ENCODE data around the gene KRT8. TPM values are rescaled to one million over a fixed set of nuclear protein-coding genes. Genes with fewer than 3 reads are reported as not detected.

Gene KRT8
- total RNA-seq, 1 donor from 2014 or later = 22.8 TPM

- no peak for TF ChIP-seq POLR2AphosphoS5 (IDR thresholded peaks at IDR 0.05; ENCODE audit: insufficient read depth in 1 of 2, low read depth in 1 of 2)
- H3K4me1 ChIP-seq = no peaks in the 10 kb centered on the region
These were observed 41.5 kb upstream of the KRT8 start for GRCh38 chr12:52946334-52946733.

DNA sequence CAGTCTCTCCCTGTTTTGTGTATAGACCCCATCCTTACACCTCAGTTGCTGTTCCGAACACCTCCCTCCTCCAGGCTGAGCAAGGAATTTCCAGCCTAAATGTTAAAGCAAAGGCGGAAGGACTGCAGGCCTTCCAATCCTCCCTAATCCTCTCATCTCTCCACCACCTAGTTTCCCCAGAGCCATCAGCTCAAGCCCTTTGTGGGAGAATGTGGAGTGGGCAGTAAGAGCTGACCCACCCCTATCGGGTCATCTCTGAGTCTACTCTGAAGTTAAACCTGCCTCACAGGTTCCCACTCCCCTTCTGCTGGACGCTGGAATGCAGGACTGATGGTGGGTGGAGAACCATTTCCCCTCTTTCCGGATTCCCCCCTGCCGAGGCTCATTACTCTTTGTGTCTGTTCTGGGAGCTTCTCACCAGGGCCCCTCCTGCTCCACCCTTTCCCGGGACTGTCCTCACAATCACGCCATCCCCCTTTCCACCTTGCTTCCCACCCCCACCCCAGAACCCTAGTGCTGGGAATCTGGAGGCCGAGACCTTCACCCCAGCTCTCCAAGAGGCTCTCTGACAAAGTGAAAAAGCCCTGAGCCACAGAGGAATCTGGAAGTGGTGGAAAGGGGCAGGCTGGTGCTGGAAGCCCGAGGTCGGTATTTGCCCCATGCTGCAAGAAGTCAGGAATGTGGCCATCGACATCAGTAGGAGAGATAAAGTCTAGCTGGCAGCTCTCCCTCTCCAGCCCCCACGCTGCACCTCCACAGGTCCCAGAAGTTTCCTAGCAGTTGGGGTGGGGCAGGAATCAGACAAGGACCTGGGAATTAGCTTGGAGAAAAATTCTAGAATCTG, 40.7 kb upstream of the KRT8 start:
- Histone ChIP-seq H3K4me3 (no peak overlapping the region), H3K36me3 (no peaks in the 10 kb centered on the region), H3K4me1 (no peaks in the 10 kb centered on the region), H3K27ac (no peak overlapping the region), H3K27me3 (no peaks in the 10 kb centered on the region), H3K9me3 (no peaks in the 10 kb centered on the region)
- intact Hi-C loops (cut with DNase I) = no loop called here
- DNase-seq (ENCODE audit: extremely low spot score in 2 of 2) = no peak
- TF ChIP-seq POLR2A (IDR thresholded peaks at IDR 0.05) = no peak
- TF ChIP-seq, protein P1, sequence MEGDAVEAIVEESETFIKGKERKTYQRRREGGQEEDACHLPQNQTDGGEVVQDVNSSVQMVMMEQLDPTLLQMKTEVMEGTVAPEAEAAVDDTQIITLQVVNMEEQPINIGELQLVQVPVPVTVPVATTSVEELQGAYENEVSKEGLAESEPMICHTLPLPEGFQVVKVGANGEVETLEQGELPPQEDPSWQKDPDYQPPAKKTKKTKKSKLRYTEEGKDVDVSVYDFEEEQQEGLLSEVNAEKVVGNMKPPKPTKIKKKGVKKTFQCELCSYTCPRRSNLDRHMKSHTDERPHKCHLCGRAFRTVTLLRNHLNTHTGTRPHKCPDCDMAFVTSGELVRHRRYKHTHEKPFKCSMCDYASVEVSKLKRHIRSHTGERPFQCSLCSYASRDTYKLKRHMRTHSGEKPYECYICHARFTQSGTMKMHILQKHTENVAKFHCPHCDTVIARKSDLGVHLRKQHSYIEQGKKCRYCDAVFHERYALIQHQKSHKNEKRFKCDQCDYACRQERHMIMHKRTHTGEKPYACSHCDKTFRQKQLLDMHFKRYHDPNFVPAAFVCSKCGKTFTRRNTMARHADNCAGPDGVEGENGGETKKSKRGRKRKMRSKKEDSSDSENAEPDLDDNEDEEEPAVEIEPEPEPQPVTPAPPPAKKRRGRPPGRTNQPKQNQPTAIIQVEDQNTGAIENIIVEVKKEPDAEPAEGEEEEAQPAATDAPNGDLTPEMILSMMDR (IDR thresholded peaks at IDR 0.05) = no peak
- TF ChIP-seq POLR2AphosphoS5 (IDR thresholded peaks at IDR 0.05; ENCODE audit: insufficient read depth in 1 of 2, low read depth in 1 of 2) = no peak

More at GRCh38 chr12:52946334-52946733, 41.5 kb upstream of the KRT8 start:
- Histone ChIP-seq H3K9me3 (no peaks in the 10 kb centered on the region), H3K4me3 (no peak overlapping the region), H3K27ac (no peak overlapping the region), H3K36me3 (no peaks in the 10 kb centered on the region), H3K27me3 (no peaks in the 10 kb centered on the region)
- intact Hi-C loops (cut with DNase I) = no loop called here
- DNase-seq (ENCODE audit: extremely low spot score in 2 of 2) = no peak

DNA sequence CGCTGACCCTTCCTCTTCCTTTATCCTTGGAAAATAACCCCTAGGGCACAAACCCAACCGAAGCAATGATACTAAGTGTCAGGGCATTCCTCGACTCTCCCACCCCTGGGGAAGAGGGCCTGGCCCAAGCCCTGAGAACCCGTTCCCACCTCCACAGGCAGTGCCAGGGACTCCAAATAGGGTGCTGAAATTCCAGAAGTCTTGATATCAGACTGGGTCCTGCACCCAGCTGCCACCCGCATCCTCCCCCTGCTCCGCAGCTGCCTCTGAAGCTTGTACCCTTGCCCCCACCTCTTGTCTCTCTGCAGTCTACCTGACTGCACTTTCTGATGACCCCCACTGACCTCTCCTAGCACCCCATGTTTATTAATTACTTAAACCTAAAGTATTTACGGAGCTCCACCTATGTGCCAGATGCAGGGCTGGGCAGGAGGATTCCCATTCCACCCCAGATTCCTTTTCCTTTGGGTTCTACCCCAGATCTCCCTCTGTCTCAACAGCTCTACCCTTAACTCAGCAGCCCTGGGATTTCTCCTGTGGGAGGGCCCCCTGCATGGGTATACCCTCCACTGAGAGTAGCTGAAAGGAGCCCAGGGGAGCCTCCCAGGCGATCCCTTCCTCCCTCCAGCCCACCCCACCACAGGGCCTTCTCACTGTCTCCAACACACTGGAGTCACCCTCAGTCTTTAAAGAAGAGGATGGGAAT, 40.0 kb upstream of the KRT8 start:
- Histone ChIP-seq H3K4me1 (no peaks in the 10 kb centered on the region), H3K9me3 (no peaks in the 10 kb centered on the region), H3K36me3 (no peaks in the 10 kb centered on the region), H3K4me3 (no peak overlapping the region), H3K27me3 (no peaks in the 10 kb centered on the region), H3K27ac (no peak overlapping the region)
- TF ChIP-seq POLR2AphosphoS5 (IDR thresholded peaks at IDR 0.05; ENCODE audit: insufficient read depth in 1 of 2, low read depth in 1 of 2) = no peak
- TF ChIP-seq POLR2A (IDR thresholded peaks at IDR 0.05) = no peak
- TF ChIP-seq, protein P1 (IDR thresholded peaks at IDR 0.05) = no peak
- intact Hi-C loops (cut with DNase I) = no loop called here
- no peak for DNase-seq (ENCODE audit: extremely low spot score in 2 of 2)

- TF ChIP-seq POLR2A (IDR thresholded peaks at IDR 0.05) = no peak
- TF ChIP-seq, protein P1 (IDR thresholded peaks at IDR 0.05) = no peak
- H3K27ac ChIP-seq = no peak overlapping the region
- no peak for DNase-seq (ENCODE audit: extremely low spot score in 2 of 2)
- no peaks in the 10 kb centered on the region for H3K4me1 ChIP-seq
- H3K27me3 ChIP-seq = no peaks in the 10 kb centered on the region
- intact Hi-C loops (cut with DNase I) = no loop called here
- no peaks in the 10 kb centered on the region for H3K36me3 ChIP-seq
- H3K9me3 ChIP-seq = no peaks in the 10 kb centered on the region
- H3K4me3 ChIP-seq = no peak overlapping the region
These were observed 38.0 kb upstream of the KRT8 start for GRCh38 chr12:52942901-52943181.

- H3K36me3 ChIP-seq = no peaks in the 10 kb centered on the region
- DNase-seq (ENCODE audit: extremely low spot score in 2 of 2) = no peak
- no peaks in the 10 kb centered on the region for H3K9me3 ChIP-seq
- no peak overlapping the region for H3K4me3 ChIP-seq
- H3K27me3 ChIP-seq = no peaks in the 10 kb centered on the region
- no peaks in the 10 kb centered on the region for H3K4me1 ChIP-seq
- H3K27ac ChIP-seq = no peak overlapping the region
- no peak for TF ChIP-seq POLR2AphosphoS5 (IDR thresholded peaks at IDR 0.05; ENCODE audit: insufficient read depth in 1 of 2, low read depth in 1 of 2)
- no peak for TF ChIP-seq POLR2A (IDR thresholded peaks at IDR 0.05)
- intact Hi-C loops (cut with DNase I) = no loop called here
These were observed 37.4 kb upstream of the KRT8 start for GRCh38 chr12:52942066-52942900.
